Endothelial cell (in vitro differentiated cells): ENCODE results near the gene EML3. TPM values are rescaled to one million over a fixed set of nuclear protein-coding genes. Genes with fewer than 3 reads are reported as not detected.
A peak's percentile ranks its signal among the peaks of the same experiment; 100 is the strongest.

Experiments
- DNase-seq: peaks from one replicate; pipeline ENCODE4 v3.0.0; 2021; ENCODE audit warnings: low spot score
- H3K27ac Mint-ChIP-seq: one replicate; pipeline ENCODE4 v1.8.0; 2021; ENCODE audit warnings: mixed read lengths, inconsistent platforms; ENCODE audit not compliant: unreplicated experiment
- H3K27me3 Mint-ChIP-seq: one replicate; pipeline ENCODE4 v1.8.0; 2021; ENCODE audit warnings: mild to moderate bottlenecking, moderate library complexity, mixed read lengths, inconsistent platforms; ENCODE audit not compliant: unreplicated experiment
- H3K36me3 Mint-ChIP-seq: one replicate; pipeline ENCODE4 v1.8.0; 2021; ENCODE audit warnings: mild to moderate bottlenecking, low read depth, mixed read lengths, inconsistent platforms; ENCODE audit not compliant: unreplicated experiment
- H3K4me1 Mint-ChIP-seq: one replicate; pipeline ENCODE4 v1.8.0; 2021; ENCODE audit warnings: mild to moderate bottlenecking, mixed read lengths, inconsistent platforms; ENCODE audit not compliant: unreplicated experiment
- H3K4me3 Mint-ChIP-seq: one replicate; pipeline ENCODE4 v1.8.0; 2021; ENCODE audit warnings: mild to moderate bottlenecking, mixed read lengths, inconsistent platforms; ENCODE audit not compliant: unreplicated experiment
- H3K9me3 Mint-ChIP-seq: one replicate; pipeline ENCODE4 v1.8.0; 2021; ENCODE audit warnings: mixed read lengths, inconsistent platforms; ENCODE audit not compliant: unreplicated experiment
- total RNA-seq: library from RNA; stranded (reverse); fragmentation: NEBNext Ultra II Directional; extraction: Animal tissue kit (Norgen Biotek cat#: 25700); gene quantifications from one replicate; pipeline ENCODE4 v1.2.1, GENCODE V29; 2021; ENCODE audit not compliant: unreplicated experiment
- TF ChIP-seq, protein P1 (sequence below): fragments of 200-600 bp; sonication (generic); IDR thresholded peaks from one replicate; pipeline ENCODE4 v1.5.0; 2021; ENCODE audit warnings: antibody characterized with exemption; ENCODE audit not compliant: unreplicated experiment

EML3 gene
- total RNA-seq, 1 donor from 2014 or later = 98.6 TPM

DNA sequence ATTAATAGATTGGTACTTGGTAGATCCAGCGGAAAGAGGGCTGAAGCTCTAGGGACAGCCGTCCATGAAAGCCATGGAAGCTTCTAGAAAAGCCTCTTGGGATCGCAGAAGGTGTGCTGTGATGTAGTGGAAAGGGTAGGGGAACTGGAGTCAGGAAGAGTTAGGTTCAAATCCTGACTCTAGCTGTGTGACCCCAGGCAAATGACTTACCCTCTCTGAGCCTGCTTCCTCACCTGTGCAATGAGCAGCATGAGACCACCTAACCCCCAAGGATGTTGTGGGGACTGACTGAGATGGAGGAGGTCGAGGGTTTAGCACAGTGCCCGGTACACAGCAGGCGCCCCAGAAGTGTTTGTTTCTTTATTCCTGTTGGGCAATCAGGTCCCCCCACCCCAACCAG, 2.2 kb downstream of the EML3 start:
- TF ChIP-seq, protein P1, sequence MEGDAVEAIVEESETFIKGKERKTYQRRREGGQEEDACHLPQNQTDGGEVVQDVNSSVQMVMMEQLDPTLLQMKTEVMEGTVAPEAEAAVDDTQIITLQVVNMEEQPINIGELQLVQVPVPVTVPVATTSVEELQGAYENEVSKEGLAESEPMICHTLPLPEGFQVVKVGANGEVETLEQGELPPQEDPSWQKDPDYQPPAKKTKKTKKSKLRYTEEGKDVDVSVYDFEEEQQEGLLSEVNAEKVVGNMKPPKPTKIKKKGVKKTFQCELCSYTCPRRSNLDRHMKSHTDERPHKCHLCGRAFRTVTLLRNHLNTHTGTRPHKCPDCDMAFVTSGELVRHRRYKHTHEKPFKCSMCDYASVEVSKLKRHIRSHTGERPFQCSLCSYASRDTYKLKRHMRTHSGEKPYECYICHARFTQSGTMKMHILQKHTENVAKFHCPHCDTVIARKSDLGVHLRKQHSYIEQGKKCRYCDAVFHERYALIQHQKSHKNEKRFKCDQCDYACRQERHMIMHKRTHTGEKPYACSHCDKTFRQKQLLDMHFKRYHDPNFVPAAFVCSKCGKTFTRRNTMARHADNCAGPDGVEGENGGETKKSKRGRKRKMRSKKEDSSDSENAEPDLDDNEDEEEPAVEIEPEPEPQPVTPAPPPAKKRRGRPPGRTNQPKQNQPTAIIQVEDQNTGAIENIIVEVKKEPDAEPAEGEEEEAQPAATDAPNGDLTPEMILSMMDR = no peak

DNA sequence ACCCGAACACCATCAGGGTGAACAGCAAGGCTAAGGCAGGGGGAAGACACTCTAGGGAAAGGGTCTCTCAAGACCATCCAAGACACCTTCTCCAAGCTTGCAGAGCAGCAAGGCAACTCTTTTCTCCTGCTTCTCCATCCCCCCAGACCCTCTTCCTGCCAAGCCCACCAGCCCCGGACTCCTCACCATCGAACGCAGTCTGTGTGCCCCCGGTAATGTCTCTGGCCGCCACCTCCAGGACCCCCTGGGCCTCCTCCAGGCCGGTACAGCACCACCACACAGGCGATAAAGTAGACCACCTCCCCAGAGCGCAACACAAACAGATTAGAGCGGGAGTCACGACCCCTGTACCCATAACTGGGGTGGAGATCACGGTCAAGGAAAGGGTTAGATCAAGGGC, 3.8 kb downstream of the EML3 start:
- Mint-ChIP-seq H3K4me1 (peaks cover 28% of the 10 kb centered on the region), H3K36me3 (peaks cover 31% of the 10 kb centered on the region), H3K27me3 (peaks cover 16% of the 10 kb centered on the region), H3K27ac (no peak overlapping the region), H3K9me3 (no peaks in the 10 kb centered on the region), H3K4me3 (peak overlapping the region; percentile 63)
- TF ChIP-seq, protein P1 = no peak
- DNase-seq = no peak

More for the DNA sequence above, 2.2 kb downstream of the EML3 start:
- Mint-ChIP-seq H3K27me3 (peaks cover 18% of the 10 kb centered on the region), H3K36me3 (peaks cover 26% of the 10 kb centered on the region), H3K9me3 (no peaks in the 10 kb centered on the region), H3K27ac (peak overlapping the region; percentile 42), H3K4me3 (peak overlapping the region; percentile 77), H3K4me1 (peaks cover 19% of the 10 kb centered on the region)
- no peak for DNase-seq

DNA sequence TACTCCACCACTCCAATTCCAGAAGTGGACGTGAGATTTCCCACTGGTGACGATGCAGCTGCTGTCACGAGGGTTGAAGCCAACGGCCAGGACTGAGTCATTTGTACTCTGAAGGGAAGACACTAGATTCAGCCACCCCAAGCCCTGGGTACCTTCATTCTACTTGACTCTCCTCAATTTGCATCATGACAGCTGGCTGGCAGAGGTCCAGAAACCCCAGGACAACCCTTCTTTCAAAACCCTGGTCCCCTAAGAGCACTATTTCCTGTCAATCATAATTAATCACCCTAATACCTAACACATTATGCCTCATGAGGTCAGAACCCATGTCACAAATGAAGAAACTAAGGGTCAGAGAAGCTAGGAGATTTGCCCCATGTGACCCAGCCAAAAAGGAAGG, 4.9 kb downstream of the EML3 start:
- H3K27ac Mint-ChIP-seq = peak overlapping the region; percentile 36

DNA sequence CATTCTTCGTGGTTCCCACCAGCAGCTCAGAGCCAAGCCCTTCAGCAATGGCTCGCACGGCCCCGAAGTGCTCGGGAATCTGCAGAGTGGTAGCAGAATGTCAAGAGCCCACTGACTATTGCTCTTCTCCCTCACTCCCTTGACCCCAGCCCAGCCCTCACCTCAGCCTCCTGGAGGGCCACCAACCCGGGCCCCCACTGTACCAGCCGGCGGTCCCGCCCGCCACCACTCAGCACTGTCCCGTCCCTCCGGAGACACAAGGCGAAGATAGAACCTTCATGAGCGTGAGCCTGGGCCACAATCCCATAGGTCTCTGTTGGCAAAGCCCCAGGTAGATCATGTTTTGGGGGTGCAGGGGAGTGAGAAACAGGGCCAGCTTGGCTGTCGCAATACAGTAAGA, 6.7 kb downstream of the EML3 start:
- DNase-seq = no peak
- Mint-ChIP-seq H3K4me1 (peaks cover 34% of the 10 kb centered on the region), H3K36me3 (peaks cover 38% of the 10 kb centered on the region), H3K9me3 (no peaks in the 10 kb centered on the region), H3K27ac (no peak overlapping the region), H3K4me3 (no peak overlapping the region), H3K27me3 (peaks cover 18% of the 10 kb centered on the region)
- TF ChIP-seq, protein P1 = no peak

More for the DNA sequence above, 4.9 kb downstream of the EML3 start:
- peaks cover 36% of the 10 kb centered on the region for H3K4me1 Mint-ChIP-seq
- H3K27me3 Mint-ChIP-seq = peaks cover 18% of the 10 kb centered on the region
- DNase-seq = no peak
- peaks cover 38% of the 10 kb centered on the region for H3K36me3 Mint-ChIP-seq
- peak overlapping the region; percentile 71 for H3K4me3 Mint-ChIP-seq
- H3K9me3 Mint-ChIP-seq = no peaks in the 10 kb centered on the region
- TF ChIP-seq, protein P1 = no peak

DNA sequence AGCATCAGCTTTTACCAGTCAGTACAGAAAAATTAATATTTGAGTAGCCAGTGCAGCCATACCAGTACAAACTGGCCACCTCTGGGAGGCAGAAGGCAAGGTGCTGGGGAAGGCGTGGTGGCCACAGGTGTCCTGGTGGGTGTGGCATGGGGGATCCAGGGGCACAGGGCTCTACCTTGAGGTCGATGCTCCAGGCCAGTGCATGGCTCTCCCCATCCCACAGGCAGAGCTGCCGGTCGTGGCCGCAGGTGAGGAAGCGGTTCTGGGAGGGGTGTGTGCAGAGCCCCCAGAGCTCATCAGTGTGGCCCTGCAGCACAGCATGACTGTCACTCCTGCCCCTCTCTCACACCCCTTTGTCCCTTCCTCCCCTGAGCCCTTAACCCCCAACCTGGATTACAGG, 7.1 kb downstream of the EML3 start:
- H3K4me1 Mint-ChIP-seq = peaks cover 34% of the 10 kb centered on the region

More for the DNA sequence above, 7.1 kb downstream of the EML3 start:
- no peak for DNase-seq
- TF ChIP-seq, protein P1 = no peak
- peaks cover 17% of the 10 kb centered on the region for H3K27me3 Mint-ChIP-seq
- H3K9me3 Mint-ChIP-seq = no peaks in the 10 kb centered on the region
- H3K27ac Mint-ChIP-seq = no peak overlapping the region
- H3K36me3 Mint-ChIP-seq = peaks cover 40% of the 10 kb centered on the region
- H3K4me3 Mint-ChIP-seq = no peak overlapping the region
